ENCODE results near the gene RNF114.

RNF114 gene

DNA sequence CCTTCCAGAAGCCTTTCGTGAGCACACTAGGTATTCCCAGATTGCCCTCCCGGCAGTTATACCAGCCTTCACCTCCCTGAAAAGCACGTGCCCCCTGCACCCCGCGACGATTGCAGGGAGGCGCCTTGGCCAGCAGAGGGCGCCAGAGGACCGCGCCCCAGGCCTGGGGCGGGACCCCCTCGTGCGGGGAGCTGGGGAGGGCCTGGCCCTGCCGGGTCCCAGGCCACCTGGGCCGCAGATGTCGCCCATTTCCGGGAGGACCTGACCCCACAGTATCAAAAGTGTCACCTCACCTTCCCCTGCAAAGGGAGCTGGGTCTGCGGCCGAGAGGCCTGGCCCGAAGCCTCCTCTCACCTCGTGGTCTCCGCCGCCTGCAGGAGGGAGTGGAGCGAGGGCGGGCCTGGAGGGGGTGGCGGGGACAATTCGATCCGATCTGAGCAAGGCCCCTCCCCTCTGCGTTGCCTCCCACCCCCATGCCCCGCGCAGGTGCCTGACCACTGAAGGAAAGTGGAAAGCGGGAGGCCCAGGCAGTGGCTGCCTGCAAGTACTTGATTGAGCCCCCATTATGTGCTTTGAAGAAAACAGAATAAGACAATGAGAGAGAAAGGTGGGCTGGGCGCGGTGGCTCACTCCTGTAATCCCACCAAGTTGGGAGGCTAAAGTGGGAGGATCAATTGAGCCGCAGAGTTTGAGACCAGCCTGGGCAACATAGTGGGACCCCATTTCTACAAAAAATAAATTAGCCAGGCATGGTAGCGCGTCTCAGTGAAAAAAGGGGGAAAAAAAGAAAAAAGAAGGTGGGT lies 43.0 kb downstream of the RNF114 start:
- H3K27ac ChIP-seq (ENCODE audit: poor library complexity, severe bottlenecking), result no peak overlapping the region
- no peak overlapping the region for H3K4me3 ChIP-seq (ENCODE audit: severe bottlenecking)
- no peaks in the 10 kb centered on the region for H3K9me3 ChIP-seq (ENCODE audit: severe bottlenecking)
- H3K27me3 ChIP-seq (ENCODE audit: insufficient read depth, poor library complexity, severe bottlenecking), result peaks cover 3% of the 10 kb centered on the region
- peak; percentile 39 for ATAC-seq (ENCODE audit: low read depth)
- DNase-seq (ENCODE audit: low spot score), result no peak
- no peaks in the 10 kb centered on the region for H3K36me3 ChIP-seq (ENCODE audit: low read depth)
- peaks cover 7% of the 10 kb centered on the region for H3K4me1 ChIP-seq (ENCODE audit: insufficient read depth, poor library complexity, severe bottlenecking)
- TF ChIP-seq, protein P1, sequence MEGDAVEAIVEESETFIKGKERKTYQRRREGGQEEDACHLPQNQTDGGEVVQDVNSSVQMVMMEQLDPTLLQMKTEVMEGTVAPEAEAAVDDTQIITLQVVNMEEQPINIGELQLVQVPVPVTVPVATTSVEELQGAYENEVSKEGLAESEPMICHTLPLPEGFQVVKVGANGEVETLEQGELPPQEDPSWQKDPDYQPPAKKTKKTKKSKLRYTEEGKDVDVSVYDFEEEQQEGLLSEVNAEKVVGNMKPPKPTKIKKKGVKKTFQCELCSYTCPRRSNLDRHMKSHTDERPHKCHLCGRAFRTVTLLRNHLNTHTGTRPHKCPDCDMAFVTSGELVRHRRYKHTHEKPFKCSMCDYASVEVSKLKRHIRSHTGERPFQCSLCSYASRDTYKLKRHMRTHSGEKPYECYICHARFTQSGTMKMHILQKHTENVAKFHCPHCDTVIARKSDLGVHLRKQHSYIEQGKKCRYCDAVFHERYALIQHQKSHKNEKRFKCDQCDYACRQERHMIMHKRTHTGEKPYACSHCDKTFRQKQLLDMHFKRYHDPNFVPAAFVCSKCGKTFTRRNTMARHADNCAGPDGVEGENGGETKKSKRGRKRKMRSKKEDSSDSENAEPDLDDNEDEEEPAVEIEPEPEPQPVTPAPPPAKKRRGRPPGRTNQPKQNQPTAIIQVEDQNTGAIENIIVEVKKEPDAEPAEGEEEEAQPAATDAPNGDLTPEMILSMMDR (IDR thresholded peaks at IDR 0.05; ENCODE audit: poor library complexity, severe bottlenecking), result peak; percentile 100

GRCh38 chr20:49980140-49981008 lies 44.2 kb downstream of the RNF114 start:
- Histone ChIP-seq H3K27ac (ENCODE audit: poor library complexity, severe bottlenecking) (no peak overlapping the region), H3K36me3 (ENCODE audit: low read depth) (no peaks in the 10 kb centered on the region), H3K9me3 (ENCODE audit: severe bottlenecking) (no peaks in the 10 kb centered on the region), H3K27me3 (ENCODE audit: insufficient read depth, poor library complexity, severe bottlenecking) (peaks cover 3% of the 10 kb centered on the region), H3K4me1 (ENCODE audit: insufficient read depth, poor library complexity, severe bottlenecking) (peaks cover 7% of the 10 kb centered on the region), H3K4me3 (ENCODE audit: severe bottlenecking) (no peak overlapping the region)
- ATAC-seq (ENCODE audit: low read depth) (no peak), DNase-seq (ENCODE audit: low spot score) (no peak)
- TF ChIP-seq, protein P1 (IDR thresholded peaks at IDR 0.05; ENCODE audit: poor library complexity, severe bottlenecking), result no peak

GRCh38 chr20:49981218-49982071 lies 45.2 kb downstream of the RNF114 start:
- Histone ChIP-seq H3K4me3 (ENCODE audit: severe bottlenecking) (no peak overlapping the region), H3K27me3 (ENCODE audit: insufficient read depth, poor library complexity, severe bottlenecking) (peaks cover 3% of the 10 kb centered on the region)
- TF ChIP-seq, protein P1 (IDR thresholded peaks at IDR 0.05; ENCODE audit: poor library complexity, severe bottlenecking), result no peak

GRCh38 chr20:49982072-49982345 lies 45.8 kb downstream of the RNF114 start:
- Histone ChIP-seq H3K4me1 (ENCODE audit: insufficient read depth, poor library complexity, severe bottlenecking) (no peaks in the 10 kb centered on the region), H3K27me3 (ENCODE audit: insufficient read depth, poor library complexity, severe bottlenecking) (peaks cover 3% of the 10 kb centered on the region), H3K9me3 (ENCODE audit: severe bottlenecking) (no peaks in the 10 kb centered on the region), H3K27ac (ENCODE audit: poor library complexity, severe bottlenecking) (no peak overlapping the region), H3K4me3 (ENCODE audit: severe bottlenecking) (no peak overlapping the region), H3K36me3 (ENCODE audit: low read depth) (no peaks in the 10 kb centered on the region)
- TF ChIP-seq, protein P1 (IDR thresholded peaks at IDR 0.05; ENCODE audit: poor library complexity, severe bottlenecking), result no peak
- ATAC-seq (ENCODE audit: low read depth) (no peak), DNase-seq (ENCODE audit: low spot score) (no peak)

More at GRCh38 chr20:49981218-49982071, 45.2 kb downstream of the RNF114 start:
- Histone ChIP-seq H3K27ac (ENCODE audit: poor library complexity, severe bottlenecking) (no peak overlapping the region), H3K9me3 (ENCODE audit: severe bottlenecking) (no peaks in the 10 kb centered on the region), H3K4me1 (ENCODE audit: insufficient read depth, poor library complexity, severe bottlenecking) (peaks cover 6% of the 10 kb centered on the region), H3K36me3 (ENCODE audit: low read depth) (no peaks in the 10 kb centered on the region)
- ATAC-seq (ENCODE audit: low read depth) (no peak), DNase-seq (ENCODE audit: low spot score) (no peak)

Measured in RWPE2 (cell line).